ENCODE measurements around the gene C2CD4B. TPM values are rescaled to one million over a fixed set of nuclear protein-coding genes. Genes with fewer than 3 reads are reported as not detected.

Gene C2CD4B
- total RNA-seq, 4 donors from 2014 or later = 1.2 to 6.7 (median 2.5) TPM

Other genes starting within 250 kb of the C2CD4B start
- 100 to 1,000 TPM in 3 of 4 donors, 10 to 100 TPM in 1; 99.4 to 159 (median 119) TPM for gene VPS13C, start 104.8 kb downstream of the C2CD4B start, total RNA-seq
- gene C2CD4A, start 98.3 kb downstream of the C2CD4B start, total RNA-seq = under 1 TPM in 3 of 4 donors, not detected in 1; 0.22 to 0.39 (median 0.25) TPM
- 10 to 100 TPM; 43.0 to 86.9 (median 61.7) TPM for gene TLN2, start 225.3 kb upstream of the C2CD4B start, total RNA-seq

Data from thyroid gland (tissue), 4 donors.